IMR-90 (cell line): Measurements from ENCODE around the gene MRS2. TPM values are rescaled to one million over a fixed set of nuclear protein-coding genes. Genes with fewer than 3 reads are reported as not detected.
"Not testable (repeated sequence)": the region's sequence is repeated elsewhere in the genome, so short reads cannot be mapped to it uniquely, and the experiment has no call there.

Experiments
- ATAC-seq: fragments of 200-7000 bp; cut with Tn5 transposase; 2 replicates; pipeline ENCODE4 v1.9.1; 2020; ENCODE audit warnings: low read depth, mild to moderate bottlenecking, moderate library complexity
- BruUV-seq: library from RNA; stranded (reverse); fragments of 400-500 nt; replicated peaks from 2 replicates; lab custom pipeline; 2021; lab: Mats Ljungman, UMichigan
- CTCF ChIA-PET: fragments of 300-600 bp; formaldehyde crosslinking; extraction: SDS; loops from one replicate; lab custom pipeline; 2021; ENCODE audit warnings: antibody characterized with exemption; lab: Yijun Ruan, JAX
- POLR2A ChIA-PET: fragments of 300-600 bp; sonication (Branson Sonifier 250); formaldehyde crosslinking; loops from one replicate; lab custom pipeline; 2022; ENCODE audit warnings: antibody characterized with exemption; ENCODE audit not compliant: unreplicated experiment; lab: Charles Lee
- DNase-seq: peaks from one replicate; pipeline ENCODE4 v3.0.0; 2013
- H2AFZ ChIP-seq: replicated peaks from 2 replicates; pipeline ENCODE3; 2013; ENCODE audit warnings: low read length, mild to moderate bottlenecking; ENCODE audit not compliant: poor library complexity
- H2AK5ac ChIP-seq: 2 replicates; pipeline ENCODE4 v1.6.1; 2013; ENCODE audit warnings: low read depth, low read length, inconsistent platforms
- H2AK9ac ChIP-seq: replicated peaks from 2 replicates; pipeline ENCODE3; 2013; ENCODE audit warnings: mild to moderate bottlenecking, low read depth, low read length, moderate library complexity; ENCODE audit not compliant: poor library complexity
- H2BK120ac ChIP-seq: 2 replicates; pipeline ENCODE4 v1.6.1; 2013; ENCODE audit warnings: low read depth, low read length, inconsistent platforms
- H2BK15ac ChIP-seq: 3 replicates; pipeline ENCODE4 v1.6.1; 2013; ENCODE audit warnings: low read depth, low read length, inconsistent platforms
- H2BK20ac ChIP-seq: 2 replicates; pipeline ENCODE4 v1.6.1; 2013; ENCODE audit warnings: low read depth, mild to moderate bottlenecking, inconsistent platforms, low read length, moderate library complexity
- H2BK5ac ChIP-seq: 2 replicates; pipeline ENCODE4 v1.6.1; 2013; ENCODE audit warnings: mild to moderate bottlenecking, low read depth, low read length, inconsistent platforms; ENCODE audit not compliant: poor library complexity, severe bottlenecking
- H3K14ac ChIP-seq: replicated peaks from 2 replicates; pipeline ENCODE4 v1.6.1; 2013; ENCODE audit warnings: low read depth, low read length, inconsistent platforms
- H3K18ac ChIP-seq: 2 replicates; pipeline ENCODE4 v1.6.1; 2013; ENCODE audit warnings: low read depth, low read length, control low read depth
- H3K23ac ChIP-seq: 2 replicates; pipeline ENCODE4 v1.6.1; 2013; ENCODE audit warnings: low read depth, low read length, inconsistent platforms
- H3K27ac ChIP-seq: 2 replicates; pipeline ENCODE4 v1.5.1; 2013; ENCODE audit warnings: mild to moderate bottlenecking, control low read depth, low read length; ENCODE audit not compliant: insufficient read depth
- H3K27me3 ChIP-seq: 2 replicates; pipeline ENCODE4 v1.6.1; 2013; ENCODE audit warnings: low read length; ENCODE audit not compliant: control insufficient read depth, insufficient read depth
- H3K36me3 ChIP-seq: 2 replicates; pipeline ENCODE4 v1.6.1; 2013; ENCODE audit warnings: low read length, mixed read lengths; ENCODE audit not compliant: control insufficient read depth, insufficient read depth
- H3K4ac ChIP-seq: 2 replicates; pipeline ENCODE4 v1.6.1; 2013; ENCODE audit warnings: low read depth, low read length, inconsistent platforms
- H3K4me1 ChIP-seq: 2 replicates; pipeline ENCODE4 v1.6.1; 2013; ENCODE audit warnings: low read length, mixed read lengths; ENCODE audit not compliant: control insufficient read depth, insufficient read depth
- H3K4me2 ChIP-seq: 2 replicates; pipeline ENCODE4 v1.6.1; 2013; ENCODE audit warnings: low read depth, mild to moderate bottlenecking, control low read depth, low read length, moderate library complexity
- H3K4me3 ChIP-seq: 2 replicates; pipeline ENCODE4 v1.5.1; 2013; ENCODE audit warnings: low read depth, mild to moderate bottlenecking, control low read depth, low read length, moderate library complexity; ENCODE audit not compliant: insufficient read depth
- H3K56ac ChIP-seq: 2 replicates; pipeline ENCODE4 v1.6.1; 2013; ENCODE audit warnings: low read length, inconsistent platforms; ENCODE audit not compliant: insufficient read depth; ENCODE audit errors: extremely low read depth
- H3K79me1 ChIP-seq, 2 experiments: 2 replicates each; pipeline ENCODE4 v1.6.1; 2013; ENCODE audit warnings: low read length in 2 of 2, inconsistent platforms in 1 of 2, low read depth in 1 of 2
- H3K9ac ChIP-seq: 2 replicates; pipeline ENCODE4 v1.6.1; 2013; ENCODE audit warnings: low read depth, low read length, control low read depth
- H3K9me1 ChIP-seq: 2 replicates; pipeline ENCODE4 v1.6.1; 2013; ENCODE audit warnings: low read length, inconsistent platforms; ENCODE audit not compliant: insufficient read depth
- H3K9me3 ChIP-seq: 2 replicates; pipeline ENCODE4 v1.6.1; 2013; ENCODE audit warnings: low read length; ENCODE audit not compliant: control insufficient read depth, insufficient read depth
- H4K20me1 ChIP-seq: 2 replicates; pipeline ENCODE4 v1.6.1; 2013; ENCODE audit warnings: low read length, inconsistent platforms; ENCODE audit not compliant: insufficient read depth
- H4K5ac ChIP-seq: 2 replicates; pipeline ENCODE4 v1.6.1; 2013; ENCODE audit warnings: mild to moderate bottlenecking, low read depth, low read length, control low read depth
- H4K8ac ChIP-seq, 2 experiments: 2 replicates each; pipeline ENCODE4 v1.6.1; 2013; ENCODE audit warnings: low read depth in 2 of 2, low read length in 2 of 2, control low read depth in 1 of 2, inconsistent platforms in 1 of 2
- H4K91ac ChIP-seq: 2 replicates; pipeline ENCODE4 v1.6.1; 2013; ENCODE audit warnings: low read depth, low read length, inconsistent platforms; ENCODE audit not compliant: insufficient read depth
- WGBS, 2 experiments: methylation state at CpG; one replicate each; pipeline versions ENCODE4 v1.1.5 to v1.1.7; 2013; ENCODE audit warnings: missing lambda C conversion rate in 2 of 2; ENCODE audit not compliant: insufficient read length in 1 of 2; ENCODE audit errors: extremely low coverage in 2 of 2; 5-methylcytosine and 5-hydroxymethylcytosine counted together
- dilution Hi-C: fragments of 300-500 bp; cut with HindIII; formaldehyde crosslinking; loops from one replicate; pipeline ENCODE4 v1.14.3; 2018; ENCODE audit warnings: low sequenced_read_pairs; ENCODE audit not compliant: unreplicated experiment
- in situ Hi-C: fragments of 300-500 bp; cut with MboI; formaldehyde crosslinking; loops from 3 replicates; pipeline ENCODE4 v1.14.3; 2019; ENCODE audit warnings: low sequenced_read_pairs, inconsistent platforms, mixed read lengths
- intact Hi-C: fragments of 100-400 bp; cut with micrococcal nuclease; formaldehyde crosslinking; loops from 2 replicates; pipeline ENCODE4 v1.10.0; 2022
- polyA plus RNA-seq, 3 experiments: library from polyadenylated mRNA; depleted of rRNA; stranded (reverse); fragments of >200 nt; gene quantifications; 2 replicates each; pipeline ENCODE4 v1.2.3, GENCODE V29; 2012; ENCODE audit warnings: low replicate concordance in 1 of 3
- total RNA-seq: library from RNA; depleted of rRNA; stranded (reverse); fragments of >200 nt; gene quantifications from 2 replicates; pipeline ENCODE4 v1.2.3, GENCODE V29; 2012

MRS2 gene
- total and polyA plus RNA-seq, 2 of the 4 experiments (the other 2 are of a cell fraction): 8.8 to 11.1 TPM

- H3K4me3 ChIP-seq, H4K8ac ChIP-seq, ATAC-seq, H3K27me3 ChIP-seq, H3K18ac ChIP-seq, H2BK120ac ChIP-seq, intact Hi-C loops, H4K20me1 ChIP-seq, BruUV-seq, DNase-seq, H3K4me1 ChIP-seq, dilution Hi-C loops, in situ Hi-C loops, H2AK5ac ChIP-seq, H3K4ac ChIP-seq, H2BK15ac ChIP-seq, H3K9me3 ChIP-seq, H3K9ac ChIP-seq, H2AFZ ChIP-seq, H3K4me2 ChIP-seq, H3K27ac ChIP-seq, H2AK9ac ChIP-seq, H3K14ac ChIP-seq, H3K56ac ChIP-seq, H3K79me1 ChIP-seq, CTCF ChIA-PET, H2BK20ac ChIP-seq, H3K9me1 ChIP-seq, H3K23ac ChIP-seq, H4K5ac ChIP-seq, H4K91ac ChIP-seq, H3K36me3 ChIP-seq, H2BK5ac ChIP-seq: not testable (repeated sequence)
- POLR2A ChIA-PET: interaction anchor here (0.5 kb wide), 1 partner anchor 70 kb away, joined by 3 read pairs; no protein-coding TSS in a partner anchor
- no CpG with 5 or more reads among the region's 5 CpGs for WGBS, 2 experiments
Observed at GRCh38 chr6:24384369-24385130, 18.2 kb upstream of the MRS2 start.
